NCI-H748 (cell line): ENCODE results near the gene PARD6G.

Source experiments
- DNase-seq: peaks from one replicate; lab custom pipeline; 2025; ENCODE audit not compliant: unreplicated experiment; lab: John Stamatoyannopoulos, UW

The PARD6G gene

DNA sequence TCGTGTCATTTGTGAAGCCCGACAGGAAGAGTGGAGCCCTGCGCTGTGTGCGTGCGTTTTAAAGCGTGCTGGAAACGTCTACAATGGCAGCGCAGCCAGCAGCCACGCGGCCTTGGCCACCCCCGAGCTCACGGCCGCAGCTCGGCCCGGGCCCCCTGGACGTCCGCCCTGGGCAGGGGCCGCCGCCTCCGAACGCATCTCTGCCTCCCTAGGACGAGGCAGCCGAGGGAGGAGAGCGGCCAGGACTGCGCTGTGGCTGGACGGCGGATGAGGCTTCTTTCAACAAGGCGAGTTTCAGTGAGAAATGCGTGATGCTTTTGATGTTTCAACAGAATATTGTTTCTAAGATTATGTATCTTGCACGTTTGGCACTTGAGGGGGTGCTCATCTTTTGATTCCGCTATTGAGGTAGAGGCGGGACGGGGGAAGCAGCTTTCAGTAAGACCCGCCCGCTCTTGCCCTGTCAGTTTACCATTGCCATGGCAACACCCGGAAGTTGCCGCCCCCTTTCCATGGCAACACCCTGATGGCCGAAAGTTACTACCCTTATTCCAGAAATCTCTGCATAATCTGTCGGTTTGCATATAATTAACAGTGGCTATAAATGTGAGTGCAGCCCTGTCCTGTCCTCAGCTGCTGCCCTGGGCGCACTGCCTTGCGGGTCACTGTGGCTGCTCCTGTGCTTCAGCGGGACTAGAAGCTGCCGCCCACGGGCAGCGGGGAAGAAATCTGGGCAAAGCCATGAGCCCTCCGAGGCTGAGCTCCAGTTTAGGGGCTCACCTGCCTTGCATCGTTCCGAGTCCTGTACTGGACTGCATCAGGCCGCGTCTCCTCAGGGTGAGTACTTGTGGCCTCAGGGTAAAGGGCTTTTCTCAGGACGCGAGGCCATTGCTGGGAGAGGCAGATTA, 99.6 kb downstream of the PARD6G start:
- peak; percentile 85 for DNase-seq

DNA sequence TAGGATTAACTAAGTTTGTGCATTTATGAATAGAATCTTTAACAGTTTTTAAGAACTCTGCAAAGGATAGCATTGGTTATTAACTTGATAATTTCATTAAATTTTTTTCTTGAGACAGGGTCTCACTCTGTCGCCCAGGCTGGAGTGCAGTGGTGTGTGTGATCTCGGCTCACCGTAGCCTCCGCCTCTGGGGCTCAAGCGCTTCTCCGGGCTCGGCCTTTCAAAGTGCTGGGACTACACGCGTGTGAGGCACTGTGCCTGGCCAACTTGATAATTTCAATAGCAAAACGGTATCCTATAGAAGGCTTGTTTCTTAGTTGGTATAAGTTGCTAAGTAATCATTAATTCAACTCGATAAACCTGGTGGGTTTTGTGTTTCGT, 100.3 kb downstream of the PARD6G start:
- peak; percentile 58 for DNase-seq

DNA sequence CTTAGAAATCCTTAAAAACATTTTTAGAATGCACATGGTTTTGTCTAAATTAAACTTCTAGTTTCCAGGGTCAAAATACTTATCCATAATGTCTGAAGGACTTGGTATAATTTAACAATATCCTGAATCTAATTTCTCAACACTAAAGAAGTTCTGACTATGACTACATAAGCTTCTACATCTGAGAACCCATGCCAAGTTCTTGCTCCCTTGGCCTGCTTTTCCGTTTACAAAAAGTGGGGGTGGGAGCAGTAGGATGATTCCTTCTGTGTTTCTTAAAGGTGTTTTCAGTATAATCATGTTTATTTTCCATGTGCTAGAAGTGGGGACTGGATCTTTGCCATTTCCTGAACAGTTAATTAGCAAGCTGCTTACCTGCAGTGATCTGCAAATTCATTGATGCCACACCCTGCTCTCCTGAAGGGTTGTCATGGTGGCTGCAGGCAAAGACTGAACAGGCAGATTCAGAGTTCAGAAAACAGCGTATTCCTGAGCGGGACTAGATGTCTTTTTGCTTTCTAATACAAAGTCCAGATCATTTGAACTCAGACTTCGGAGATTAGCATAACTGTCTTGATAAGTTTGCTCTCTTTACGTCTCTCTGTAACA, 102.0 kb downstream of the PARD6G start:
- peak; percentile 78 for DNase-seq

DNA sequence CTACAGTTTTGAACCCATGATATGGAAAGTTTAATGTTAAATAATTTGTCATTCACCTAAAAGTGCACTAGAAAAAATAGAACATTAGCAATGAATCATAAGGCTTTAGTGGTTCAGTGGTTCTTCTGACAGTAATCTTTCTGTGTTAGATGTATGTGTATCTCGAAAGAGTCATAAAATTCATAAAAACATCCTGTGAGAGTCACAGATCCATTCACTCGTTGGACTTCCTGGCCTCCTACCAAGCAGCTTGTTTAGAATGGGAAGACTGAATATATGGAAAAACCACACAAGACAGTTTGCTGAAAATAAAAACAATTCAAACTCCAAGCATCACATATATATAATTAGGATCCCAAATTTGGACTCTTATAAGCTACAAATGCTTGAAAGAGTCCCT, 103.4 kb downstream of the PARD6G start:
- DNase-seq, result no peak

DNA sequence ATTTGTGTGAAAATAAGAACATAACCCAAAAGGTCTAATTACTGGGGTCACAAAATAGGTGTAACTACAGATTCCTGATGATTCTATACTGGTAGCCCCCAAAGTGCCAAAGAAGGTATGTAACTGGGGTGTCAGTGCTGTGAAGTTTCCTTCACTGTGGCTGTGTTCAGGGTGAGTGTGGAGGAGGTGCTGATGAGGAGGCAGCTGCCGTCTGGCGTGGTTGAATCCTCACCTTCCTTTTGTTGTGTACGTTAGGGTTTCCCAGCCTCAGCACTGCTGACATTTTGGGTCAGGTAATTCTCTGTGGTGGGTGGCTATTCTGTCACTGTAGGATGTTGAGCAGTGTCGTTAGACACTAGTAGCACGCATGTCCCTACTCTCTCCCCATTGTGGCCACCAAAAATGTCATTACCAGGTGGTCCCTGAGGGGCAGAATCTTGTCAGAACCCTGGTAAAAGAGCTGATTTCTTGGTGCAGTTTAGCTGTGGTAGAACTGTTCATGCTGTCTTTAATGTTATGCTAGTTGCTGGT, 106.8 kb downstream of the PARD6G start:
- no peak for DNase-seq

- DNase-seq, result no peak
Measured at GRCh38 chr18:80137976-80138375, 109.3 kb downstream of the PARD6G start.

DNA sequence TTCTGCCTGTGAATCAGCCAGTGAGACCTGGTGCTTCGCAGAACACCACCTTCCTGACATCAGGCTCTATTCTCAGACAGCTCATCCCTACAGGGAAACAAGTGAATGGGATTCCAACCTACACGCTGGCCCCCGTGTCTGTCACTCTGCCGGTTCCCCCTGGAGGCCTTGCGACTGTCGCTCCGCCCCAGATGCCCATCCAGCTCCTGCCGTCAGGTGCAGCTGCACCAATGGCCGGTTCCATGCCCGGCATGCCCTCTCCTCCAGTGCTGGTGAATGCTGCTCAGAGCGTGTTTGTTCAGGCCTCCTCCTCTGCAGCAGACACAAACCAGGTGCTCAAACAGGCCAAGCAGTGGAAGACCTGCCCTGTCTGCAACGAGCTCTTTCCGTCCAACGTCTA, 110.2 kb downstream of the PARD6G start:
- no peak for DNase-seq

GRCh38 chr18:80136679-80137078, 110.6 kb downstream of the PARD6G start:
- no peak for DNase-seq

- DNase-seq, result no peak
Measured at GRCh38 chr18:80135136-80135535, 112.2 kb downstream of the PARD6G start.

DNA sequence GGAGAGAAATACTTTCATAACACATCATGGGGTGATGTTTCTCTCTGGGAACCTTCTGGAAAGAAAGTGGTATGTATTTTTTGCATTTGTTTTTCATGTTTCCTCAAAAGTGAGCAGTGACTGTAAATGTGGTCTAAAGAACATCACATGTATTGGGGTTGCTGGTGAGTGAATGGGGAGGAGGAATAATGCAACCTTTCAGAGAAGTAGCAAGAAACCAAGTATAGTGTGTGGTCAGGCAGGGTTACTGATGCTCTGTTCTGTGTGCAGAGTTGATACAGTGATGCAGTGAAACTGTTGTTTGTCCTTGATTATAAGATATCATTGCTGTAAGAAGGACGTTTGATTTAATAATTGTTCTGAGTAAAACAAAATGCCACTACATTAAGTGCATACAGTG, 114.2 kb downstream of the PARD6G start:
- no peak for DNase-seq

DNA sequence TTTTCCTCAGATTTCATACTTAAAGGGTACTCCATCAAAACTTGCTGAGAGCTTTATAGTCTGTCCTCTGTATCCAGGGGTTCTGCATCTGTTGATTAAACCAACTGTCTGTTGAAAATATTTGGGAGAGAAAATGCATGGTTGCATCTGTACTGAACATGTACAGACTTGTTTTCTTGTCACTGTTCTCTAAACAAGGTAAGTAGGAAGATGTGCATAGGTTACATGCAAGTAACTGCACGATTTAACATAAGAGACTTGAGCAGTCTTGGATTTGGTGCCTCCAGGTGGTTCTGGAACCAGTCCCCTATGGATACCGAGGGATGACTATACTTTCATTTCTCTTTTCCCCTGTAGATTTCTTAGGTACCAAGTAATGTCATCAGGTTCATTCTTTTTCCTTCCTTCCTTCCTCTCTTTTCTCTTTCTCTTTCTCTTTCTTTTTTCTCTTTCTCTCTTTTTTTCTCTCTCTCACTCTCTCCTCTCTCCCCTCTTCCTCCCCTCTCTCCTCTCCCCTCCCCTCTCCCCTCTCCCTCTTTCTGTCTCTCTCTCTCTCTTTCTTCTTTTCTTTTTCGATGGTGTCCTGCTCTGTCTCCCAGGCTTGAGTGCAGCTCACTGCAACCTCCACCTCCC, 115.0 kb downstream of the PARD6G start:
- no peak for DNase-seq

DNA sequence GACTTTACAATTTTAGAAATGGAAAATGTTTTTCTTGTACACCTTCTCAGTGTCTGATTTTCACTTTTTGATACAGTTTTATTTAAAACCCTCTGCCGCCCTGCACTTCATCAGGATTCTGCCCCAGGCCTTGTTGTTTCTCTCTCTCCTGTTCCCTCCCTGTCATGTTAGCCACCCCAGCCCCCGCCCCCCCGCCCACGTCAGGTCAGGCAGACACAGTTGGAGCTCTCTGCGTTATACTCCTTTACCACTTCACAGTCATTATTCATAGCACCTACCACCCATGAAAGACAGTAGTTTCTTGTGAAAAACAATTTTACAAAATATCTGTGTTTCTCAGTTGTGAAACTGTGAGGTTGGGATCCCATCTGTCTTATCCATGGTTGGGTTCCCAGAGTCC, 116.8 kb downstream of the PARD6G start:
- DNase-seq, result no peak

DNA sequence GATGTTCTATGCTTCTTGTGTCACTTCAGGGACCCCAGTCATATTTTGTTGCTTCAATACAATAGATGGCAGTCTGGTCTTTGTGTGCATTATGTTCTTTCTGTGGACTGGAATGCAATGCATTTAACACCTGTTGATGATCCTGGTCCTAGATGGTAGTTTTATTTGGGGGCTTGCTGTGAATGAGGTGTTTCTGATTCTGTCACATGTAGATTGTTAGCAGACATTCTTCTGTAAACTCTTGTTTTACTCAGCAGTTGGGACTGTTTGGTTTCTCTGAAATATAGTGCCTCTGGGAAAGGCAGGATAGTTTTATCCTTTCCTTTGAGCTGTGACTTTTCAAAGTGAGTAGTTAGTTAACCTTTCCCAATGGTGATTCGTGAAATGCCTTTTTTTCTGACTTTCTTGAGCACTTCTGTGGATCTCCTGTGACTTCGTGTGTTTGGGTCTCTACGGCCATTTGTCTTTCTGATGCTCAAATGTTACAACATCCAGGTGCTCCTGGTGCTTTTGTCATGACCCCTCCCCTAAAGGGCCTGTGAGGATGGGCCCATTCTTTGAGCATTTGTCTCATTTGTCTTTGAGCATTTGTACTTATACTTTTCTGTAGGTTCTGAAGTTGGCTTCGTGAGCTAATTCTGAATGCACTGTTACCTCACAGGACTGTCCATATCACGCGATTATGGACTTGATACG, 117.5 kb downstream of the PARD6G start:
- no peak for DNase-seq

- DNase-seq, result no peak
Measured at GRCh38 chr18:80127635-80128034, 119.7 kb downstream of the PARD6G start.

GRCh38 chr18:80126797-80127196, 120.5 kb downstream of the PARD6G start:
- DNase-seq, result no peak

DNA sequence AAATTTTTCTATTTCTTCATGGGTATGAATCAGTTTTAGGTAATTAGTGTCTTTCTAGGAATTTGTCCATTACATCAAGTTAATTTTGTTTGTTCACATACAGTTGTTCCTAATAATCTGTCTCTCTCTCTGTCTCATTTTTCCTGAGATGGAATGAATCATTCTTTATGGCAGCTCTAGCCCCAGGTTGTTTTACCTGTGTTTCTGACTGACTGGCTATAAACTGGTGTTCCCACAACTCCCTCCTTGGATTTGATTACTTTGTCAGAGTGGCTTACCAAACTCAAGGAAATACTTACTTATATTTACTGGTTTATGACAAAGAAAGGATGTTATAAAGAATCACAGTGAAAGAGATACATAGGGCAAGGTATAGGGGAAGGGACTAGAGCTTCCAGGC, 123.2 kb downstream of the PARD6G start:
- DNase-seq, result no peak

DNA sequence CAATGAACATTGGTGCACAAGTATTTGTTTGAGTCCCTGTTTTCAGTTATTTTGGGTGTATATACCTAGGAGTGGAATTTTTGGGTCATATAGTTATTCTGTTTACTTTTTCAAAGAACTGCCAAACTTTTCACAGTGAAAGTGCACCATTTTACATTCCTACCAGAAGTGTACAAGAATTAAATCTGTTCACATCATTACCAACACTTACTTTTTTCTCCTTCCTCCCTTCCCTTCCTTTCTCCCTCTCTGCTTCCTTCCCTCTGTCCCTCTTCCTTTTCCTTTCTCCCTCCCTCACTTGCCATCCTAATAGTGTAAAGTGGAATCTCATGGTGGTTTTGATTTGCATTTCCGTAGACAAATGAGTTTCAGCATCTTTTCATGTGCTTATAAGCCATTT, 126.4 kb downstream of the PARD6G start:
- no peak for DNase-seq

DNA sequence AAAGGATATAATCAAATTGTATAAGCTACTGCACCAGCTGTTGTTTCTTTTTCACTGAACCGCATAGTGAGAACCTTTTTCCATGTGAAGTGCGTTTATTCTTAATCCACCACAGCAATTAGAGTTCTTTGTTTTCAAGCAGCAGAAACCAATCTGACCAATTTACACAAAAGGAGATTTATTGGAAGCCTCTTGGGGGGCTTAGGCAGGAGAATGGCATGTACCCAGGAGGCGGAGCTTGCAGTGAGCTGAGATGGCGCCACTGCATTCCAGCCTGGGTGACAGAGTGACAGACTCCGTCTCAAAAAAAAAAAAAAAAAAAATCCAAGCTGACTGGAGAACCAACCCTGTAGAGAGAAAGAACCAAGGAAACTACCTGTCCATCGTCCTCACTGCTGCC, 128.2 kb downstream of the PARD6G start:
- peak; percentile 5 for DNase-seq

GRCh38 chr18:80115035-80115434, 132.3 kb downstream of the PARD6G start:
- DNase-seq, result no peak

- DNase-seq, result no peak
Measured at GRCh38 chr18:80112624-80113248, 134.6 kb downstream of the PARD6G start.

DNA sequence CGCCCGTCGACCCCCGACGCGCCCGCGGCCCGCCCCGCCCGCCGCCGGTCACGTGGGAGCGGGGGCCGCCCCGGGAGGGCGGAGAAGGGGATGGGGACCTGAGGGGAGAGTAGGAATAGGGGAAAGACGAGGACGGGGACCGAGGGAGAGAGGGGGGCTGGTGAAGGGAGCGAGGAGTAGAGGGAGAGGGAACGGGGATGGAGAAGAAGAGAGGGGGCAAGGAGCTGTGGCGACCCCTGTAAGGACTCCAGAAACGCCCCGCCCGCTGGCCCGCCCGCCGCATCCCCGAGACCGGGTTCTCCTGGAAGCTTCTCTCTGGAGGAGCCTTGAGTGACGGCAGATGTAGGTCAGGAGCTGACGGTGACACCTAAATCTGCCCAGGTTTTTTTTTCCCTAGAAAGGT, 137.6 kb downstream of the PARD6G start:
- peak; percentile 70 for DNase-seq
